ENCODE results near the gene PTP4A1.

GRCh38 chr6:63523630-63524029 is 48.6 kb upstream of the PTP4A1 start:
- TF ChIP-seq CTCF (IDR thresholded peaks at IDR 0.05) (no peak), EP300 (IDR thresholded peaks at IDR 0.05) (no peak)

All from suprapubic skin (tissue), 3 donors.